Neutrophil (primary cell): Measurements from ENCODE around the gene ZC3H12C.

Experiments used
- H3K27ac ChIP-seq: fragments of 200-600 bp; sonication (generic); 2 replicates; pipeline ENCODE4 v1.5.1; 2016; ENCODE audit warnings: mild to moderate bottlenecking, moderate library complexity
- H3K27me3 ChIP-seq: fragments of 200-600 bp; sonication (generic); 2 replicates; pipeline ENCODE4 v1.6.0; 2016; ENCODE audit warnings: mild to moderate bottlenecking
- H3K36me3 ChIP-seq: fragments of 200-600 bp; sonication (generic); 2 replicates; pipeline ENCODE4 v1.5.1; 2017
- H3K4me1 ChIP-seq, 2 experiments: fragments of 200-600 bp in 1 of 2; sonication (generic) in 1 of 2; 1 replicate in 1 of 2; 2 replicates in 1 of 2; pipeline versions ENCODE4 v1.5.1 to v1.6.1; 2013 to 2016; ENCODE audit warnings: low read depth in 1 of 2, low read length in 1 of 2, mild to moderate bottlenecking in 1 of 2, moderate library complexity in 1 of 2; ENCODE audit not compliant: control insufficient read depth in 1 of 2, insufficient read depth in 1 of 2
- H3K4me3 ChIP-seq, 2 experiments: fragments of 200-600 bp in 1 of 2; sonication (generic) in 1 of 2; 1 replicate in 1 of 2; 2 replicates in 1 of 2; pipeline ENCODE4 v1.5.1; 2013 to 2016; ENCODE audit warnings: low read depth in 1 of 2, low read length in 1 of 2, mild to moderate bottlenecking in 1 of 2, moderate library complexity in 1 of 2
- H3K9me3 ChIP-seq: fragments of 200-600 bp; sonication (generic); 2 replicates; pipeline ENCODE4 v1.5.1; 2016
- CTCF ChIP-seq: fragments of 200-600 bp; sonication (generic); IDR thresholded peaks from 2 replicates; pipeline ENCODE4 v1.5.1; 2016; ENCODE audit warnings: antibody characterized with exemption

ZC3H12C gene

GRCh38 chr11:110077831-110078325 is 15.3 kb upstream of the ZC3H12C start:
- no peak overlapping the region for H3K4me3 ChIP-seq
- H3K27me3 ChIP-seq, result no peaks in the 10 kb centered on the region
- no peaks in the 10 kb centered on the region for H3K9me3 ChIP-seq
- peaks cover 62 to 71% of the 10 kb centered on the region in 2 experiments for H3K4me1 ChIP-seq
- no peak for TF ChIP-seq CTCF
- no peaks in the 10 kb centered on the region for H3K36me3 ChIP-seq
- H3K27ac ChIP-seq, result no peak overlapping the region

GRCh38 chr11:110078923-110079544 is 14.2 kb upstream of the ZC3H12C start:
- no peaks in the 10 kb centered on the region for H3K36me3 ChIP-seq
- no peak for TF ChIP-seq CTCF
- H3K27ac ChIP-seq, result no peak overlapping the region
- no peak overlapping the region for H3K4me3 ChIP-seq
- no peaks in the 10 kb centered on the region for H3K9me3 ChIP-seq
- H3K27me3 ChIP-seq, result no peaks in the 10 kb centered on the region
- peaks cover 51 to 59% of the 10 kb centered on the region in 2 experiments for H3K4me1 ChIP-seq

- H3K27ac ChIP-seq, result no peak overlapping the region
- H3K27me3 ChIP-seq, result no peaks in the 10 kb centered on the region
- H3K9me3 ChIP-seq, result no peaks in the 10 kb centered on the region
- H3K4me3 ChIP-seq, result no peak overlapping the region
- H3K4me1 ChIP-seq, result peaks cover 44 to 52% of the 10 kb centered on the region in 2 experiments
- no peak for TF ChIP-seq CTCF
- no peaks in the 10 kb centered on the region for H3K36me3 ChIP-seq
Observed at GRCh38 chr11:110079726-110080125, 13.5 kb upstream of the ZC3H12C start.

GRCh38 chr11:110081462-110082376 is 11.5 kb upstream of the ZC3H12C start:
- no peak overlapping the region for H3K4me3 ChIP-seq
- H3K36me3 ChIP-seq, result no peaks in the 10 kb centered on the region
- H3K27me3 ChIP-seq, result no peaks in the 10 kb centered on the region
- H3K4me1 ChIP-seq, result peaks cover 24 to 32% of the 10 kb centered on the region in 2 experiments
- TF ChIP-seq CTCF, result no peak
- no peaks in the 10 kb centered on the region for H3K9me3 ChIP-seq
- H3K27ac ChIP-seq, result no peak overlapping the region

- Histone ChIP-seq H3K27ac (no peak overlapping the region), H3K27me3 (no peaks in the 10 kb centered on the region), H3K4me1 (peaks cover 23 to 29% of the 10 kb centered on the region in 2 experiments), H3K9me3 (no peaks in the 10 kb centered on the region), H3K4me3 (no peak overlapping the region), H3K36me3 (no peaks in the 10 kb centered on the region)
- no peak for TF ChIP-seq CTCF
Observed at GRCh38 chr11:110082899-110083298, 10.3 kb upstream of the ZC3H12C start.
